Breast epithelium (tissue), 3 donors: ENCODE data around the gene ZNF618.

ENCODE experiments used
- POLR2A ChIP-seq: fragments of 450-650 bp; IDR thresholded peaks from one replicate; pipeline ENCODE4 v1.6.1; 2016; ENCODE audit warnings: antibody characterized with exemption, mild to moderate bottlenecking, moderate library complexity
- POLR2AphosphoS5 ChIP-seq, 3 donors: sonication (generic); formaldehyde crosslinking; IDR thresholded peaks; one replicate each; pipeline ENCODE4 v1.6.1; 2017; ENCODE audit warnings: antibody characterized with exemption in 3 of 3
- TF ChIP-seq, protein P1 (sequence below), 3 donors: fragments of 450-650 bp; IDR thresholded peaks; one replicate each; pipeline ENCODE4 v1.5.1; 2016 to 2017; ENCODE audit warnings: antibody characterized with exemption in 3 of 3, mild to moderate bottlenecking in 3 of 3, moderate library complexity in 3 of 3

DNA sequence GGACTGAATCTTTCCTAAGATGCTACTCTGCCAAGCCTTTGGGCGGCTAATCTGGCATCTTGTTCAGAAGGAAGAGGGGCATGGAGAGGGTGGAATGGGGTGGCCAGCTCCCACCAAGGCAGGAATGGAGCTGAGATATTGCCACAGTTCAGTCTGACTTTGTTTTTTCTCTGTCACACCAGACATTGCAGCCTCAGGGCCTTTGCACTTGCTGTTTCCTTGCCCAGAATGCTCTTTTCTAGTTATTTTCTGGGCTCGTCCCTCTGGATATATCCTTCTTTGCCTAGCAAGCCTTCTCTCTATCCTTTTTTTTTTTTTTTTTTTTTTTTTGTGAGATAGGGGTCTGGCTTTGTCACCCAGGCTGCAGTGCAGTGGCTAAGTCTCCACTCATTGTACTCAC lies 40.8 kb downstream of the ZNF618 start:
- TF ChIP-seq POLR2A (no peak), POLR2AphosphoS5 (IDR thresholded peaks at IDR 0.05) (no peak)
- TF ChIP-seq, protein P1, sequence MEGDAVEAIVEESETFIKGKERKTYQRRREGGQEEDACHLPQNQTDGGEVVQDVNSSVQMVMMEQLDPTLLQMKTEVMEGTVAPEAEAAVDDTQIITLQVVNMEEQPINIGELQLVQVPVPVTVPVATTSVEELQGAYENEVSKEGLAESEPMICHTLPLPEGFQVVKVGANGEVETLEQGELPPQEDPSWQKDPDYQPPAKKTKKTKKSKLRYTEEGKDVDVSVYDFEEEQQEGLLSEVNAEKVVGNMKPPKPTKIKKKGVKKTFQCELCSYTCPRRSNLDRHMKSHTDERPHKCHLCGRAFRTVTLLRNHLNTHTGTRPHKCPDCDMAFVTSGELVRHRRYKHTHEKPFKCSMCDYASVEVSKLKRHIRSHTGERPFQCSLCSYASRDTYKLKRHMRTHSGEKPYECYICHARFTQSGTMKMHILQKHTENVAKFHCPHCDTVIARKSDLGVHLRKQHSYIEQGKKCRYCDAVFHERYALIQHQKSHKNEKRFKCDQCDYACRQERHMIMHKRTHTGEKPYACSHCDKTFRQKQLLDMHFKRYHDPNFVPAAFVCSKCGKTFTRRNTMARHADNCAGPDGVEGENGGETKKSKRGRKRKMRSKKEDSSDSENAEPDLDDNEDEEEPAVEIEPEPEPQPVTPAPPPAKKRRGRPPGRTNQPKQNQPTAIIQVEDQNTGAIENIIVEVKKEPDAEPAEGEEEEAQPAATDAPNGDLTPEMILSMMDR (IDR thresholded peaks at IDR 0.05) = no peak
